GM15510 (cell line): Measurements from ENCODE around the gene APOBEC2.
A peak's percentile ranks its signal among the peaks of the same experiment; 100 is the strongest.

ENCODE experiments used
- POLR2A ChIP-seq: IDR thresholded peaks from 3 replicates; pipeline ENCODE4 v1.6.1; 2011; ENCODE audit warnings: borderline replicate concordance; ENCODE audit not compliant: insufficient read length; ENCODE audit errors: extremely low read depth

The APOBEC2 gene

DNA sequence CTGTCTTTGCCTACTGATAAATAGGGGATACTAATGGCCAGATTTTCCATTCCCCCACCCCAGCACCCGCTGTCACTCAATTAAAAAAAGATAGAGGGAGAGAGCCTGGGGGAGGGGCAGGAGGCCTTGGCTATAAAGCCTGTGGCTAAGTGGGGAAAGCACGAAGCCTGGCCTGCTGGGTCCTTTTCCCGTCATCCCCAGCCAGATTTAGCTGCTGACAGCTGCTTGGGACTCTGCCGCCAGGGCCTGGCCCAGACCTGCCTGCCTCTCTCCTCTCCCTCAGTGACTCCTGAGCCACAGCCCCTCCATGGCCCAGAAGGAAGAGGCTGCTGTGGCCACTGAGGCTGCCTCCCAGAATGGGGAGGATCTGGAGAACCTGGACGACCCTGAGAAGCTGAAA is at the start of gene APOBEC2:
APOBEC2 (plus strand) TSS at position 162 of the 400 bp plus-strand sequence; CDS start at position 308, 146 bp downstream.
- TF ChIP-seq POLR2A: no peak

DNA sequence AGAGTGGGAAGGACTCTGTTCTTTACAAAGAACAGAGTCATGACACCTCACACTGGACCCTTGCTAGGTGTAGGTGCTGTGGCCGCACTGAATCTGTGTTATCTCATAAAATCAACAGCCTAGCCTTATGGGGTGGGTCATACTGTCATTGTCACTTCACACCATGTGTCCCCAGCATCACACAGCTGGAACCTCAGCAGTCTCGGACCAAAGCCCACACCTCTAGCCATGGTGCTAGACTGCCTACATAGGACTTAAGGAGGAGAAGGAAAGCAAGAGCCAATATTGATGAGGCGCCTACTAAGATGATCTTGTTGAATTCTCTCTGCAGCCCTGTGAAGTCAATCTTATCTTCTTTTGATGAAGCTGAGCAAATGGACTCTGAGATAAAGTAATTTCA is 45.0 kb upstream of the APOBEC2 start:
- no peak for TF ChIP-seq POLR2A

GRCh38 chr6:41009669-41010068 is 43.3 kb upstream of the APOBEC2 start:
- no peak for TF ChIP-seq POLR2A

- no peak for TF ChIP-seq POLR2A
These were observed 41.3 kb upstream of the APOBEC2 start for GRCh38 chr6:41011673-41012072.

GRCh38 chr6:41013466-41014153 is 39.4 kb upstream of the APOBEC2 start:
- TF ChIP-seq POLR2A: no peak

DNA sequence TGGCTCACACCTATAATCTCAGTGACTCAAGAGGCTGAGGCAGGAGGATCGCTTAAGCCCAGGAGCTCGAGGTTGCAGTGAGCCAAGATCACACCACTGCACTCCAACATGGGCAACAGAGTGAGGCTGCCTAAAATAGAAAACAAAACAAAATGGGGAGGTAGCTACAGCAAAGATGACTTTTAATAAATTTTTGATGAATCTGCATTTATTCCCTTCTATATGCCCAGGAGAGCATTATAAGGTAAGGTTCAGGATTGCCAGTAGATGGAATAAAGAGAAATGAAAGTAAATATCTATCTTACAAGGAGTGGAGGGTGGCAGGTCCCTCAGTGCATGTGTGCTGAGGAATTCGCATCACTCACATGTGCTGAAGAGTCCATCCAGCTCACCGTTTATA is 38.2 kb upstream of the APOBEC2 start:
- no peak for TF ChIP-seq POLR2A

DNA sequence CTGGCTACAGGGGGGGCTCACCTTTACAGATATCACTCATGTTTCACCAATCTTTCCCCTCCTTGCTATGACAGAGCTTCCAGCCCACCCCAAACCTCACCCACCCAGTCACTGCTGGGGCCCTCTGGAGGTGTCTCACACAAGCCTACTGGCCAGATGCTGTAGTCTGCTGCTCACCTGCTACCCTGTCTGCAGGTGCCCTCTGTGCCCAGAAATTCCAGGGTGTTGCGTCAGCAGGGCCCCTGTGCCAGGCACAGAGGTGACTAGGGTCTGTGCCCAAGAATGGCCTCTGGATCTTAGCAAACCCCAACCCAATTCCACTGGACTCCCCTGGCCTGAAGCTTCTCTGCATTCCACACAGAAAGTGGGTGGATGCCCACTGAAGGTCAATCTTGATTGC is 35.3 kb upstream of the APOBEC2 start:
- TF ChIP-seq POLR2A: no peak

DNA sequence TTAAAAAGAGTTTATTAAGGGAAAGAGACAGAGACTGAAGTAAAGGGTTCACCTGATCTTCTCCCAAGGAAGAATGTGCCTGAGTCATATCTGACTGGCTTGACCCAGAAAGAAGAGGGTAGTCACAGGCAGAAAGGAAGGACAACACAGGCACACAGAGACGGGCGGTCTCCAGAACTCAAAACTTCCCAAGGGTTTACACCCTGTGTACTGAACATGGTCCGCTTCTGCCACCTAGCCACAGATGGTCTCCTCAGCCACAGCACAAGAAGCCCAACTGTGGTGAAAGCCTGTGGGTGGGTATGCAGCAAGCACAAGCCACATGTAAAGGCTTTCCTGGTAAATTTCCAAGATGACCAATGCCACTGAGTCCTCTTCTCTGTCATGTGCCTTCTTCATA is 31.2 kb upstream of the APOBEC2 start:
- TF ChIP-seq POLR2A: no peak

GRCh38 chr6:41022294-41022693 is 30.7 kb upstream of the APOBEC2 start:
- no peak for TF ChIP-seq POLR2A

GRCh38 chr6:41023114-41023513 is 29.9 kb upstream of the APOBEC2 start:
- TF ChIP-seq POLR2A: no peak

- no peak for TF ChIP-seq POLR2A
These were observed 27.0 kb upstream of the APOBEC2 start for GRCh38 chr6:41025966-41026530.

- TF ChIP-seq POLR2A: no peak
These were observed 25.8 kb upstream of the APOBEC2 start for GRCh38 chr6:41027241-41027640.

GRCh38 chr6:41027799-41028560 is 25.0 kb upstream of the APOBEC2 start:
- peak; percentile 42 for TF ChIP-seq POLR2A

DNA sequence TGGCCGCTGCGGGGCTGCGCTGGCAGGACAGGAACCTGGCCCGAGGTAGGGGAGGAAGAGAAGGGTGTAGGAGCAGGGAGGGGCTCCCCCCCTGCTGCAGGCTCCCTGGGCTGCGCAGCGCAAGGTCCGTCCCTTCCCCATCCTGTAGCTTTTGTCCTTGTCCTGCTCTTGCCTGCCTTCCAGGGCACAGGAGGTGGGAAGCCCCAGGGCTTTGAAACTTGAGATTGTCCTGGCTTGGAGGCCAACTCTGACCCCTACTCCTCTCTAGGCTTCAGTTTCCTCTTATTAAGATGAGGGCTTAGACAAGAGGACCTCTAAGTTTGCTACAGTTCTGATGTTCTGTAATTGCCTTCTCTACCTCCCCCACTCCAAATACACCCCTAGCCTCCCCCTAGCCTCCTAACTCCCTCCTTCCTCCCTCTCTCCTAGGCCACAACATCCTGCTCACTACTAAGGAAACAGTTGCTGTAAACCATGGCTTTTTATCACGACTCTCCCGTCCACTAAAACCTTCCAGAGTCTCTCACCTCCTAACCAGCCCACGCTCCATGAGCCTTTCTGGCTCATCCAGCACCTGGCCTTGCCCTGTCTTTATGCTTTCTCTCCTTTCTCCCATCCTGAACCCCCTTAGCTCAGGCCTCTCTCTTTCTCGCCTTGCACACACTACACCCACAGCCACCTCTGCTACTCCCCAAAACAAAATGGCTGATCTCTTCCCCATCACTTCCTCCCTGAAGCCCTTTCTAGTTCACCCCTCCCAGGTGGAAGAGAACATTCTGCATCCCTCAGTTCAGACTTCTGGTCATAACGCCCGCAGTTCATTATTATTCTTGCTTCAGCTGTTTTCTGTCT is 24.2 kb upstream of the APOBEC2 start:
- no peak for TF ChIP-seq POLR2A

DNA sequence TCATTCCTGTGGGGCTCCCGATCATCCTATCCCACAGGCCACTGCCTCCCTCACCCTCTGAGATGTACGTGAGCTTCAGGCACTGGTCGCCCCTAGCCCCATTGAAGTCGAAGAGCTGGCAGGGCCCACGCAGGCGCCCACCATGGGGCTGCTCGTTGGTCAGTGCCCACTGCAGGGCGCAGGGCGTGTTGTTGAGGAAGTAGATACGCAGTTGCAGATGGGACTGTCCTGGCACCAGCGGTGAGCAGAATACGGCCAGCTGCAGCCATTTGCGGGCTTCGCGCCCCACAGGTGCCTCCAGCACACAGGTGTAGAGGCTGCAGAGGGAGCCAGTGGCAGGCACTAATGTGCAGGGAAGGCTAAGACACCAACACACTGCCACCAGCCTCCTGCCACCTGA is 20.2 kb upstream of the APOBEC2 start:
- TF ChIP-seq POLR2A: no peak

- no peak for TF ChIP-seq POLR2A
These were observed 19.2 kb upstream of the APOBEC2 start for GRCh38 chr6:41033776-41034175.

- TF ChIP-seq POLR2A: no peak
These were observed 16.8 kb upstream of the APOBEC2 start for GRCh38 chr6:41036186-41036585.
